Liver (tissue), 9 donors: Measurements from ENCODE around the gene KLHL2. TPM values are rescaled to one million over a fixed set of nuclear protein-coding genes. Genes with fewer than 3 reads are reported as not detected.

Experiments
- DNase-seq: peaks from one replicate; pipeline ENCODE4 v3.0.0-alpha.2; 2017; ENCODE audit warnings: low spot score
- H3K27ac ChIP-seq, 2 donors: one replicate each; pipeline ENCODE4 v1.7.0; 2013; ENCODE audit warnings: inconsistent platforms in 2 of 2, low read length in 2 of 2, control low read depth in 1 of 2, low read depth in 1 of 2, mild to moderate bottlenecking in 1 of 2
- H3K27me3 ChIP-seq, 4 donors: one replicate each; pipeline versions ENCODE4 v1.6.1 to v1.7.0; 2013; ENCODE audit warnings: low read length in 3 of 4, inconsistent platforms in 1 of 4, mild to moderate bottlenecking in 1 of 4, moderate library complexity in 1 of 4; ENCODE audit not compliant: control insufficient read depth in 4 of 4, insufficient read depth in 4 of 4
- H3K36me3 ChIP-seq, 4 donors: one replicate each; pipeline versions ENCODE4 v1.6.1 to v1.7.0; 2013; ENCODE audit warnings: low read length in 3 of 4, mild to moderate bottlenecking in 3 of 4, low read depth in 1 of 4, moderate library complexity in 1 of 4; ENCODE audit not compliant: control insufficient read depth in 4 of 4, insufficient read depth in 3 of 4
- H3K4me1 ChIP-seq, 4 donors: one replicate each; pipeline versions ENCODE4 v1.6.1 to v1.7.0; 2013; ENCODE audit warnings: low read length in 3 of 4, mild to moderate bottlenecking in 3 of 4, moderate library complexity in 1 of 4; ENCODE audit not compliant: control insufficient read depth in 4 of 4, insufficient read depth in 4 of 4
- H3K4me3 ChIP-seq, 3 donors: one replicate each; pipeline versions ENCODE4 v1.6.1 to v1.7.0; 2013; ENCODE audit warnings: low read length in 3 of 3, control low read depth in 1 of 3, low read depth in 1 of 3, mild to moderate bottlenecking in 1 of 3
- H3K9ac ChIP-seq, 2 donors: one replicate each; pipeline ENCODE4 v1.7.0; 2013; ENCODE audit warnings: low read length in 2 of 2, mild to moderate bottlenecking in 2 of 2, moderate library complexity in 2 of 2, control low read depth in 1 of 2, low read depth in 1 of 2
- H3K9me3 ChIP-seq, 4 donors: one replicate each; pipeline versions ENCODE4 v1.6.1 to v1.7.0; 2013; ENCODE audit warnings: low read length in 3 of 4; ENCODE audit not compliant: control insufficient read depth in 4 of 4
- CTCF ChIP-seq: fragments of 150-350 bp; IDR thresholded peaks from 2 replicates; pipeline ENCODE4 v1.5.1; 2017; ENCODE audit warnings: improper control_type of control experiment, low read depth, low read length; ENCODE audit not compliant: missing input control
- EGR1 ChIP-seq, 2 donors: IDR thresholded peaks; 2 replicates each; pipeline ENCODE4 v1.6.1; 2016 to 2018; ENCODE audit warnings: antibody characterized with exemption in 2 of 2, low read depth in 2 of 2
- FOXA2 ChIP-seq: IDR thresholded peaks from 2 replicates; pipeline ENCODE4 v1.6.1; 2016; ENCODE audit warnings: antibody characterized with exemption
- HNF4A ChIP-seq, 2 donors: conservative IDR thresholded peaks; 2 replicates each; pipeline ENCODE4 v1.6.1; 2016; ENCODE audit warnings: antibody characterized with exemption in 2 of 2, mild to moderate bottlenecking in 2 of 2
- RAD21 ChIP-seq, 2 donors: IDR thresholded peaks; 2 replicates each; pipeline ENCODE4 v1.6.1; 2016; ENCODE audit warnings: antibody characterized with exemption in 2 of 2, mild to moderate bottlenecking in 2 of 2
- RXRA ChIP-seq, 2 donors: IDR thresholded peaks; 2 replicates each; pipeline ENCODE4 v1.6.1; 2017 to 2018; ENCODE audit warnings: antibody characterized with exemption in 2 of 2, mild to moderate bottlenecking in 1 of 2
- SP1 ChIP-seq: IDR thresholded peaks from 2 replicates; pipeline ENCODE4 v1.6.1; 2018; ENCODE audit warnings: antibody characterized with exemption, mild to moderate bottlenecking
- TAF1 ChIP-seq: conservative IDR thresholded peaks from 2 replicates; pipeline ENCODE4 v1.6.1; 2016; ENCODE audit warnings: antibody characterized with exemption, mild to moderate bottlenecking
- YY1 ChIP-seq: IDR thresholded peaks from 2 replicates; pipeline ENCODE4 v1.6.1; 2016; ENCODE audit warnings: antibody characterized with exemption, mild to moderate bottlenecking
- WGBS: extraction: QIAGEN DNeasy Blood & Tissue Kit; methylation state at CpG from one replicate; pipeline ENCODE4 v1.1.7; 2013; 5-methylcytosine and 5-hydroxymethylcytosine counted together
- polyA plus RNA-seq, 2 donors: library from polyadenylated mRNA; stranded (reverse) in 1 of 2; unstranded in 1 of 2; fragments of 200-250 nt in 1 of 2; fragments of >200 nt in 1 of 2; fragmentation: Nextera tagmentation in 1 of 2; extraction: Ambion mirVana in 1 of 2; gene quantifications; one replicate each; pipeline versions ENCODE4 v1.2.1 to v1.2.3, GENCODE V29; 2013 to 2015
- total RNA-seq, 2 donors: library from RNA; depleted of rRNA; stranded (reverse); fragments of >200 nt; gene quantifications; one replicate each; pipeline ENCODE4 v1.2.3, GENCODE V29; 2014
- donor health status: healthy.
- donor health status: healthy.
- donor health status: healthy.
- donor health status: healthy.
- donor health status: healthy.

The KLHL2 gene
- total and polyA plus RNA-seq, 4 donors: 10.0 to 37.9 (median 13.6) TPM

DNA sequence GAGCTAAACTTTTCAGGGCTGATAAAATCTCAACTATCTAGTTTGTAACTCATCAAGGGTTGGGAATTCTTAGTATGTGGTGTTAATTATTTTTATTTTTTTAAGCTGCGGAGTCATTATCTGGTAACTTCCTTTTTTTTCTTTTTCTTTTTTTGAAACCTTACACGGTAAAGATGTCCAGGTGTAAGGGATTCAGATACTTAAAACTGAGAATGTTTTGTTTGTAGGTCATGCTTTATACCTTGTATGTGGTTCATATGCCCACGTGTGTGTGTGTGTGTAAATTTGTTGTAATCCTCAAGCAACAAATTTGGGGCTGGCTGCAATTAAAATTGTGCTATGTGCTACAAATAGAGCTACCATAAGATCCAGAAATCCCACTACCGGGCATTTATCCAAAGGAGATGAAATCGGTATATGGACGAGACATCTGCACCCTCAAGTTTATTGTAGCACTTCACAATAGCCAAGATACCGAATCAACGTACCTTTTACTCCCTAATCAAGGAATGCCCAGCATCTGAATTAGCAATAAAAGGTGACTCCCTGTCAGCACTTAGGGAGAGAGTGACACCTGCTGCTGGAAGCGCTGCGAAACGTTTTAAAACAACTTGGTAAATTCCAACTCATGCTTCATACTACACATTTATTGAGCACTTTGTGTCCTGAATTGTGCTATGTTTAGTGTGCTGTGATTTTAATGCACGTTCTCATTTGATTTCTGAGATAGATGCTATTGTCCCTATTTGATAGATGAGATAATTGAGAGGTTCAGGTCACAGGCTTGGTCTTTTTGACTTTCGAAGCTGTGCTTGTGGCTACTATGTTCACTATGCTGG, 136.2 kb downstream of the KLHL2 start:
- TF ChIP-seq SP1 (no peak), RAD21 (IDR thresholded peaks at IDR 0.05) (peak; percentile 80 to 82), CTCF (peak; percentile 41)
- H3K9ac ChIP-seq: no peak overlapping the region

GRCh38 chr4:165345666-165346417, 138.5 kb downstream of the KLHL2 start:
- H3K27ac ChIP-seq: no peak overlapping the region
- peak; percentile 55 to 67 for TF ChIP-seq RAD21 (IDR thresholded peaks at IDR 0.05)
- TF ChIP-seq CTCF: peak; percentile 10
- TF ChIP-seq TAF1: no peak
- WGBS: 61% methylated on average over 10 of the region's 10 CpGs
- DNase-seq: no peak
- no peaks in the 10 kb centered on the region for H3K27me3 ChIP-seq
- H3K9ac ChIP-seq: no peak overlapping the region
- H3K4me3 ChIP-seq: no peak overlapping the region
- H3K4me1 ChIP-seq: peaks cover 0 to 4% (median 2%) of the 10 kb centered on the region in 4 donors
- peaks cover 2 to 19% (median 13%) of the 10 kb centered on the region in 4 donors for H3K36me3 ChIP-seq
- no peaks in the 10 kb centered on the region for H3K9me3 ChIP-seq

More for the DNA sequence above, 136.2 kb downstream of the KLHL2 start:
- peaks cover 0 to 5% (median 4%) of the 10 kb centered on the region in 4 donors for H3K4me1 ChIP-seq
- no peak for DNase-seq
- H3K27ac ChIP-seq: no peak overlapping the region
- WGBS: 57% methylated on average over 13 of the region's 13 CpGs
- H3K4me3 ChIP-seq: no peak overlapping the region
- no peaks in the 10 kb centered on the region for H3K27me3 ChIP-seq
- H3K36me3 ChIP-seq: peaks cover 7 to 37% (median 31%) of the 10 kb centered on the region in 4 donors
- H3K9me3 ChIP-seq: no peaks in the 10 kb centered on the region

GRCh38 chr4:165347647-165348569, 140.5 kb downstream of the KLHL2 start:
- 81% methylated on average over 3 of the region's 3 CpGs for WGBS
- H3K27ac ChIP-seq: no peak overlapping the region
- peaks cover 0 to 4% (median 2%) of the 10 kb centered on the region in 4 donors for H3K4me1 ChIP-seq
- no peak overlapping the region for H3K4me3 ChIP-seq
- H3K9me3 ChIP-seq: no peaks in the 10 kb centered on the region
- no peak overlapping the region for H3K9ac ChIP-seq
- no peaks in the 10 kb centered on the region for H3K27me3 ChIP-seq
- H3K36me3 ChIP-seq: peaks cover 0 to 3% (median 1%) of the 10 kb centered on the region in 4 donors
- TF ChIP-seq RXRA (IDR thresholded peaks at IDR 0.05): peak in 1 of 2 donors; percentile 13
- TF ChIP-seq HNF4A (conservative IDR thresholded peaks at IDR 0.05): peak; percentile 8 to 11
- peak; percentile 63 for TF ChIP-seq YY1
- no peak for TF ChIP-seq EGR1 (IDR thresholded peaks at IDR 0.05; ENCODE audit: low read depth in 2 of 2)
- TF ChIP-seq FOXA2: no peak
- no peak for DNase-seq
